GM12878 (cell line): ENCODE data around the gene MEIS1.

ENCODE experiments used
- BCLAF1 ChIP-seq: fragments of 450-650 bp; IDR thresholded peaks from 2 replicates; pipeline ENCODE4 v1.6.1; 2017; ENCODE audit warnings: antibody characterized with exemption, mild to moderate bottlenecking, moderate library complexity
- CTCF ChIP-seq, 3 experiments: IDR thresholded peaks in 2 of 3; conservative IDR thresholded peaks in 1 of 3; 2 replicates each; pipeline ENCODE4 v1.5.1; 2011; ENCODE audit warnings: low read depth in 3 of 3, low read length in 3 of 3, mild to moderate bottlenecking in 3 of 3, control low read depth in 2 of 3, moderate library complexity in 2 of 3, inconsistent platforms in 1 of 3, mixed read lengths in 1 of 3; ENCODE audit not compliant: control insufficient read depth in 2 of 3, insufficient read depth in 1 of 3; ENCODE audit errors: extremely low read depth in 1 of 3
- EP300 ChIP-seq, 2 experiments: fragments of 150-350 bp in 1 of 2; IDR thresholded peaks; 2 replicates each; pipeline ENCODE4 v1.6.1; 2011 to 2012; ENCODE audit warnings: low read depth in 2 of 2, low read length in 2 of 2, borderline replicate concordance in 1 of 2, improper control_type of control experiment in 1 of 2, inconsistent platforms in 1 of 2; ENCODE audit not compliant: control insufficient read depth in 1 of 2
- IRF3 ChIP-seq: fragments of 450-650 bp; IDR thresholded peaks from 2 replicates; pipeline ENCODE4 v1.6.1; 2014; ENCODE audit warnings: mild to moderate bottlenecking
- MXI1 ChIP-seq: fragments of 150-350 bp; IDR thresholded peaks from 2 replicates; pipeline ENCODE4 v1.6.1; 2011; ENCODE audit warnings: low read depth, mild to moderate bottlenecking, inconsistent platforms, low read length, improper control_type of control experiment
- NR2C2 ChIP-seq: IDR thresholded peaks from 2 replicates; pipeline ENCODE4 v1.6.1; 2011; ENCODE audit warnings: borderline replicate concordance, low read depth; ENCODE audit not compliant: control insufficient read depth, insufficient read length
- PAX8 ChIP-seq: fragments of 450-650 bp; IDR thresholded peaks from 2 replicates; pipeline ENCODE4 v1.6.1; 2017; ENCODE audit warnings: mild to moderate bottlenecking, moderate library complexity
- POLR2AphosphoS5 ChIP-seq: IDR thresholded peaks from 2 replicates; pipeline ENCODE4 v1.6.1; 2011; ENCODE audit warnings: mild to moderate bottlenecking, low read length, inconsistent platforms
- PRDM15 ChIP-seq: fragments of 450-650 bp; formaldehyde crosslinking; IDR thresholded peaks from 2 replicates; pipeline ENCODE4 v1.4.0; 2020; ENCODE audit warnings: mild to moderate bottlenecking, moderate library complexity
- RAD21 ChIP-seq: IDR thresholded peaks from 2 replicates; pipeline ENCODE4 v1.6.1; 2011; ENCODE audit warnings: mild to moderate bottlenecking, low read depth, low read length, moderate library complexity; ENCODE audit not compliant: insufficient read depth
- USF1 ChIP-seq: IDR thresholded peaks from 2 replicates; pipeline ENCODE4 v1.6.1; 2011; ENCODE audit warnings: borderline replicate concordance, low read depth, mild to moderate bottlenecking, moderate library complexity, mixed read lengths, low read length; ENCODE audit not compliant: insufficient read depth; ENCODE audit errors: extremely low read length
- ZNF217 ChIP-seq: fragments of 450-650 bp; IDR thresholded peaks from 2 replicates; pipeline ENCODE4 v1.6.1; 2017; ENCODE audit warnings: antibody characterized with exemption, mild to moderate bottlenecking

GRCh38 chr2:66581339-66582103, 146.6 kb downstream of the MEIS1 start:
- no peak for TF ChIP-seq CTCF (IDR thresholded peaks at IDR 0.05 in 2 of 3, conservative IDR thresholded peaks at IDR 0.05 in 1 of 3; ENCODE audit: control insufficient read depth in 2 of 3, extremely low read depth in 1 of 3, insufficient read depth in 1 of 3, low read depth in 3 of 3, low read length in 3 of 3)
- no peak for TF ChIP-seq PRDM15
- no peak for TF ChIP-seq IRF3
- no peak for TF ChIP-seq NR2C2
- no peak for TF ChIP-seq ZNF217
- TF ChIP-seq MXI1: no peak
- TF ChIP-seq USF1: no peak
- TF ChIP-seq EP300 (IDR thresholded peaks at IDR 0.05; ENCODE audit: borderline replicate concordance in 1 of 2, control insufficient read depth in 1 of 2, low read depth in 2 of 2, low read length in 2 of 2): no peak
- no peak for TF ChIP-seq PAX8
- TF ChIP-seq RAD21: no peak
- no peak for TF ChIP-seq POLR2AphosphoS5
- TF ChIP-seq BCLAF1: no peak
